Heart left ventricle (tissue), 16 donors: ENCODE results near the gene TMEM52B. TPM values are rescaled to one million over a fixed set of nuclear protein-coding genes. Genes with fewer than 3 reads are reported as not detected.

ENCODE experiments used
- ATAC-seq, 4 donors: fragments of 200-7000 bp; cut with Tn5 transposase; one replicate each; pipeline ENCODE4 v1.9.1; 2020 to 2022; ENCODE audit warnings: moderate library complexity in 4 of 4, mild to moderate bottlenecking in 3 of 4, moderate number of reproducible peaks in 1 of 4
- DNase-seq, 5 donors: peaks; one replicate each; pipeline ENCODE4 v3.0.0-alpha.2; 2020
- H3K27ac ChIP-seq, 12 donors: fragments of 200-600 bp; sonication (generic) in 4 of 12; one replicate each; pipeline versions ENCODE4 v1.5.0 to v1.8.0; 2016 to 2022; ENCODE audit warnings: mild to moderate bottlenecking in 2 of 12
- H3K27me3 ChIP-seq, 9 donors: fragments of 200-600 bp; sonication (generic) in 2 of 9; one replicate each; pipeline versions ENCODE4 v1.5.1 to v1.8.0; 2016 to 2022; ENCODE audit warnings: mild to moderate bottlenecking in 3 of 9
- H3K36me3 ChIP-seq, 9 donors: fragments of 200-600 bp; sonication (generic) in 2 of 9; one replicate each; pipeline versions ENCODE4 v1.5.0 to v1.8.0; 2018 to 2022; ENCODE audit warnings: mild to moderate bottlenecking in 2 of 9
- H3K4me1 ChIP-seq, 12 donors: fragments of 200-600 bp; sonication (generic) in 4 of 12; one replicate each; pipeline versions ENCODE4 v1.5.0 to v1.8.0; 2016 to 2022; ENCODE audit warnings: mild to moderate bottlenecking in 3 of 12
- H3K4me3 ChIP-seq, 12 donors: fragments of 200-600 bp; sonication (generic) in 4 of 12; one replicate each; pipeline versions ENCODE4 v1.5.0 to v1.8.0; 2017 to 2022; ENCODE audit warnings: mild to moderate bottlenecking in 9 of 12, moderate library complexity in 4 of 12
- H3K9me3 ChIP-seq, 12 donors: fragments of 200-600 bp; sonication (generic) in 4 of 12; one replicate each; pipeline versions ENCODE4 v1.5.0 to v1.8.0; 2016 to 2022; ENCODE audit warnings: mild to moderate bottlenecking in 1 of 12
- POLR2A ChIP-seq, 2 donors: fragments of 450-650 bp; IDR thresholded peaks; one replicate each; pipeline ENCODE4 v1.6.1; 2017; ENCODE audit warnings: antibody characterized with exemption in 2 of 2, mild to moderate bottlenecking in 2 of 2, moderate library complexity in 2 of 2
- WGBS, 4 donors: extraction: QIAGEN DNeasy Blood & Tissue Kit in 2 of 4; methylation state at CpG; one replicate each; pipeline versions ENCODE4 v1.1.5 to v1.1.7; 2013 to 2018; 5-methylcytosine and 5-hydroxymethylcytosine counted together
- intact Hi-C, 10 donors: fragments of 100-400 bp; cut with DNase I; formaldehyde crosslinking; loops; one replicate each; pipeline versions ENCODE4 v1.11.1 to v1.14.2; 2022
- long read RNA-seq, 3 donors: library from polyadenylated mRNA; unstranded; transcript quantifications; one replicate each; pipeline ENCODE4 v2.0.0, GENCODE V29; 2020 to 2021
- polyA plus RNA-seq, 2 donors: library from polyadenylated mRNA; stranded (reverse); fragments of 200-250 nt; gene quantifications; one replicate each; pipeline ENCODE4 v1.2.3, GENCODE V29; 2013
- total RNA-seq, 9 donors: library from RNA; depleted of rRNA in 2 of 9; stranded (reverse); fragments of >200 nt in 2 of 9; fragmentation: NEBNext Ultra II Directional in 3 of 9; extraction: Animal tissue kit (Norgen Biotek cat#: 25700) in 3 of 9; gene quantifications; one replicate each; pipeline versions ENCODE4 v1.1.0 to v1.2.4, GENCODE V29; 2016 to 2023
- TF ChIP-seq, protein P1 (sequence below), 12 donors: fragments of 200-600 bp; sonication (generic) in 4 of 12; IDR thresholded peaks; one replicate each; pipeline versions ENCODE4 v1.5.0 to v1.8.0; 2018 to 2022; ENCODE audit warnings: antibody characterized with exemption in 12 of 12, mild to moderate bottlenecking in 5 of 12
- donor health status: ischemic (EF 13 %, LVEDD 7.1; RV severe dilation, severe dysfunction).
- donor health status: healthy with polysubstance abuse.
- donor health status: DM: no; HTN: yes; CAD: no.
- donor health status: DM: no; HTN: no; CAD: no.
- donor health status: ischemic (EF 25% LVEDD 6.9; RV normal size, moderate dysfunction).
- donor health status: ischemic (EF 25% LVEDD 5.7; RV mildly dilated, moderate dysfunction).
- donor health status: healthy.
- donor health status: DM: yes; HTN: yes; CAD: no.
- donor health status: ischemic (EF 35%, LVEDD 5.7; RV mildly dilated, moderate dysfunction).
- donor health status: nonischemic (EF 11% LVEDD 7.7; RV severe dilation, severe dysfunction).
- donor health status: DM: yes; HTN: yes; CAD: no.
- donor health status: PGD.
- donor health status: ischemic (EF 29% LVEDD 5.4; RV normal size, mild dysfunction).
- donor health status: nonischemic (EF 23%, LVEDD 6.1; RV moderate dilation, normal function).

TMEM52B gene
- total RNA-seq (under 1 TPM in 1 of 9 donors, not detected in 8; 0.53 TPM), polyA plus RNA-seq (under 1 TPM in 1 of 2 donors, not detected in 1; 0.03 TPM)
- long read RNA-seq, donor 1 = 0 reads
- long read RNA-seq, donor 2 = 0 reads
- long read RNA-seq, donor 3 = 0 reads

DNA sequence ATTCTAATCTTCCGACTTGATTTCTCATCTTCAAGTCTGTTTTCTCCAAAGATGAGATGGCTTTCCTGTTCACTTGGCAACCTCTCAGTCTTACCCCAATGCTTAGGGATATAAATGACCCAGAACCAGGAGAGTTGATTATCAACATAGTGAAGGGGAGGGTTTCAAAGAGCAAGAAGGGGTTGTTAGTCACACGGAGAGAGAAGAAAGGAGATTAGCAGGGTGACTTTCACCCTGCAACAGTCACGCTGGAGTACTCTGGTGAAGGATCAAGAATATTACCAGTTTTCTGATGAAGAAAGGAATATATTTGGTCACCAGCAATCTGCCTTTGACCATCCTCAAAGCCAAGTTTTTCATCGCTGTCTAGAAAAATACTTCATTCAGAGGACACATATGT lies at the start of gene TMEM52B:
Gene TMEM52B (plus strand): TSS at position 212 of the 400 bp plus-strand sequence. CDS start 543 bp downstream, outside the sequence.
- Histone ChIP-seq H3K4me3 (no peak within 1 kb of the TSS), H3K4me1 (no peaks in the 10 kb centered on the region), H3K27ac (no peak within 1 kb of the TSS), H3K36me3 (no peaks in the 10 kb centered on the region), H3K9me3 (no peaks in the 10 kb centered on the region), H3K27me3 (peaks cover 0 to 28% (median 0%) of the 10 kb centered on the region in 9 donors)
- 63 to 70% (median 68%) methylated on average over 4 of the region's 4 CpGs for WGBS, 4 donors
- intact Hi-C loops = no loop called here
- no peak for ATAC-seq
- no peak for TF ChIP-seq POLR2A (IDR thresholded peaks at IDR 0.05)
- TF ChIP-seq, protein P1, sequence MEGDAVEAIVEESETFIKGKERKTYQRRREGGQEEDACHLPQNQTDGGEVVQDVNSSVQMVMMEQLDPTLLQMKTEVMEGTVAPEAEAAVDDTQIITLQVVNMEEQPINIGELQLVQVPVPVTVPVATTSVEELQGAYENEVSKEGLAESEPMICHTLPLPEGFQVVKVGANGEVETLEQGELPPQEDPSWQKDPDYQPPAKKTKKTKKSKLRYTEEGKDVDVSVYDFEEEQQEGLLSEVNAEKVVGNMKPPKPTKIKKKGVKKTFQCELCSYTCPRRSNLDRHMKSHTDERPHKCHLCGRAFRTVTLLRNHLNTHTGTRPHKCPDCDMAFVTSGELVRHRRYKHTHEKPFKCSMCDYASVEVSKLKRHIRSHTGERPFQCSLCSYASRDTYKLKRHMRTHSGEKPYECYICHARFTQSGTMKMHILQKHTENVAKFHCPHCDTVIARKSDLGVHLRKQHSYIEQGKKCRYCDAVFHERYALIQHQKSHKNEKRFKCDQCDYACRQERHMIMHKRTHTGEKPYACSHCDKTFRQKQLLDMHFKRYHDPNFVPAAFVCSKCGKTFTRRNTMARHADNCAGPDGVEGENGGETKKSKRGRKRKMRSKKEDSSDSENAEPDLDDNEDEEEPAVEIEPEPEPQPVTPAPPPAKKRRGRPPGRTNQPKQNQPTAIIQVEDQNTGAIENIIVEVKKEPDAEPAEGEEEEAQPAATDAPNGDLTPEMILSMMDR (IDR thresholded peaks at IDR 0.05) = no peak
- no peak for DNase-seq

DNA sequence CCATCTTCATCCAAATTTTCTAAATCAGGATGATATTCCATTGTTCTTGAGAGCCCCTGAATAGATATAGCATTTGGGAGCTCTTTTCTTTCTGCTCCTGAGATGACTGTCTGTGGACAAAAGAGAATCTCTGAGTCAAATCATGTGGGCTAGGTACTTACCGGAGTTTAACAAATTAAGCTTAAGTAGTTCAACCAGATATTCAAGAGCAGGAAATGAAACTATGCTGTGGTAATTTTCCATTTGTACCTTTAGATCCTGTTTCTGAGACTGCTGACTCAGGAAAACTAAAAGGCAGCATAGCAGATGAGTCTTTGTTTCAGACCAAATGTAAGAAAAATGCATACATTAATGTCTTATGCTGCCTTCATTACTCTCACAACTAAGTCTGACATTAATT lies 48.8 kb upstream of the TMEM52B start, which contains the start of gene CLEC7A:
Gene CLEC7A (minus strand): TSS at position 158 of the 400 bp plus-strand sequence. CDS start 117 bp downstream, at position 41.
- no peak for DNase-seq
- Histone ChIP-seq H3K9me3 (no peaks in the 10 kb centered on the region), H3K27ac (peak within 1 kb of the TSS in 6 of 12 donors; percentile 2 to 95 (median 59)), H3K36me3 (no peaks in the 10 kb centered on the region), H3K4me3 (peak within 1 kb of the TSS in 6 of 12 donors; percentile 14 to 58 (median 16)), H3K4me1 (peaks cover 0 to 29% (median 0%) of the 10 kb centered on the region in 12 donors), H3K27me3 (no peaks in the 10 kb centered on the region)
- 48 to 64% (median 58%) methylated on average over 1 of the region's 1 CpG for WGBS, 4 donors
- intact Hi-C loops = no loop called here
- ATAC-seq = peak in 2 of 4 donors; percentile 31 to 41
- TF ChIP-seq, protein P1 (IDR thresholded peaks at IDR 0.05) = no peak
- no peak for TF ChIP-seq POLR2A (IDR thresholded peaks at IDR 0.05)

DNA sequence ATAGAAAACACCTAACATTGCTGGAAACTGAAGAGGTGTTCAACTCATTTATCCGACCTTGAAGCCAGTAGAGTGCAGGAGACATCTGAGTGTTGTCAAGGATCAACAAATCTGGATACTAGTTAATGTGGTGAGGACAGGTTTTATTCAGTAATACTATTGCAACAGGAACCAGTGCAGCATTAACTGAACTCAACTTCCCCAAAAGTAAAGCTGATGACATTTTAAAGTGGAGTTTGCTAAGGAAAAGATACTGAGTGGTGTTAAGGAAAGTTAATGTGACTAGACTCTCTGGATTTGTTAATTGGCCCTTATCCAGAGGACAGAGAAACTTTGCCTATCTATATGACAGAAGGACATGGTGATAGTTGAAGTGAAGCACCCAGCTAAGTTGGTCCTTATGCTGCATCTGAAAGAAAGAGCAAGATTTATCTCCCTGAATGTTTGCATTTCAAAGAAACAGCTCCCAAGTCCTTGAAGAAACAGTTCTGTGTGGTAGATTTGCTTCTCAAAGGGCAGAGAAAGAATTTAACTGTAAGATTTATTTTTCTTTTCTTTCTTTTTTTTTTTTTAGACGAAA lies 47.6 kb upstream of the TMEM52B start:
- peaks cover 0 to 29% (median 0%) of the 10 kb centered on the region in 12 donors for H3K4me1 ChIP-seq
- DNase-seq (no peak), ATAC-seq (peak in 2 of 4 donors; percentile 29 to 62)
- H3K4me3 ChIP-seq = no peak overlapping the region
- intact Hi-C loops = no loop called here
- 61 to 66% (median 65%) methylated on average over 2 of the region's 2 CpGs for WGBS, 4 donors
- TF ChIP-seq, protein P1 (IDR thresholded peaks at IDR 0.05) = no peak
- TF ChIP-seq POLR2A (IDR thresholded peaks at IDR 0.05) = no peak
- H3K27me3 ChIP-seq = no peaks in the 10 kb centered on the region
- no peaks in the 10 kb centered on the region for H3K9me3 ChIP-seq
- no peaks in the 10 kb centered on the region for H3K36me3 ChIP-seq
- peak overlapping the region in 3 of 12 donors; percentile 4 to 95 (median 19) for H3K27ac ChIP-seq

DNA sequence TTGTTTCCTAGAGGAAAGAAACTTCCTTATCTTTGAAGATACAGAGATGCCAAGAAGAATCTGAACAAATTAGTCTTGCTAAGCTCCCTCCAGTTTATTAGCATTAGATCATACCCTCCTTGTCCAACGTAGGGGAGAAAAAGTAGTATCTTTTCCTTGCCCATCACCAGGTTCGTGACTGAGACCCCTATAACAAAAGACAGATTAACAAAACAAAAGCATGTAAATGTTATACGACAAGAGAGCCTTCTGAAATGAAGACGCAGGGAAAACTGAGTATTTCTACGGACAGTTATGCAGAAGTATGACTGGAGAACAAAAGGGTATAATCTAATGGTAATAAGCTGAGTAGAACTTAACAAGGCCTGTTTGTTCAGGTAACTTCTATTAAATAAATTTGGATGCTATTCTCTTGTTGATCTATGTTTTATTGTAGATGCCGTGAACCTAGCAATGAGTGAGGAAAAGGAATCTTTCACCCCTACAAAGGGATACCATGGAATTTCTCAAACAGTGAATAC lies 45.9 kb upstream of the TMEM52B start:
- TF ChIP-seq, protein P1 (IDR thresholded peaks at IDR 0.05) = no peak
- TF ChIP-seq POLR2A (IDR thresholded peaks at IDR 0.05) = no peak
- ATAC-seq = no peak
- Histone ChIP-seq H3K4me1 (peaks cover 0 to 29% (median 0%) of the 10 kb centered on the region in 12 donors), H3K4me3 (no peak overlapping the region), H3K36me3 (no peaks in the 10 kb centered on the region), H3K27ac (no peak overlapping the region), H3K27me3 (no peaks in the 10 kb centered on the region), H3K9me3 (no peaks in the 10 kb centered on the region)
- WGBS, 4 donors = 78 to 83% (median 82%) methylated on average over 6 of the region's 6 CpGs
- no peak for DNase-seq
- intact Hi-C loops = no loop called here
